HEK293 (cell line): ENCODE results near the gene ANO7.

Experiments
- KLF1 ChIP-seq: fragments of 450-650 bp; formaldehyde crosslinking; IDR thresholded peaks from 2 replicates; pipeline ENCODE4 v1.5.1; 2016; ENCODE audit warnings: missing biosample characterization, missing genetic modification characterization
- ZNF239 ChIP-seq: fragments of 450-650 bp; formaldehyde crosslinking; IDR thresholded peaks from 2 replicates; pipeline ENCODE4 v1.5.1; 2016; ENCODE audit warnings: missing biosample characterization, missing genetic modification characterization

DNA sequence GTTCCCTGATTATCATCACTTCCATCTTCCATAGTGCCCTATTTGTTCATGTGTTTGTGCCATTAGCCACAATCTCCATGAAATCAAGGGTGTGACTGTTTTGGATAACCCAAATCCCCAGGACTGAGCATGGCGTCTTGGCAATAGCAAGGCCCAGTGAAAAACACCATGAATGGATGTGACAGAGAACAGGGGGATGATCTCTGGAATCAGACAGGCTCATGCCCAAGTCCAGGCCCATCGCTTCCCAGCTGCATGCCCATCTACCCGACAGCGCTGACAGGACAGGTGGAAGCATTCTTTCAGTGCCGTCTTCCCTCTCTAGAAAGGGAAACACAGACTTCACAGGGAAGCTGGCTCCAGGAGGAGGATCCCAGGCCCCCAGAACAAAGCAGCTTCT lies 77.0 kb downstream of the ANO7 start:
- TF ChIP-seq KLF1 (tag by site-specific recombination) (no peak), ZNF239 (tag by site-specific recombination) (no peak)
